ENCODE results near the gene HDAC9. TPM values are rescaled to one million over a fixed set of nuclear protein-coding genes. Genes with fewer than 3 reads are reported as not detected.
A peak's percentile ranks its signal among the peaks of the same experiment; 100 is the strongest.

HDAC9 gene
- total and polyA plus RNA-seq, 7 donors, result 0.38 to 34.2 (median 16.8) TPM

DNA sequence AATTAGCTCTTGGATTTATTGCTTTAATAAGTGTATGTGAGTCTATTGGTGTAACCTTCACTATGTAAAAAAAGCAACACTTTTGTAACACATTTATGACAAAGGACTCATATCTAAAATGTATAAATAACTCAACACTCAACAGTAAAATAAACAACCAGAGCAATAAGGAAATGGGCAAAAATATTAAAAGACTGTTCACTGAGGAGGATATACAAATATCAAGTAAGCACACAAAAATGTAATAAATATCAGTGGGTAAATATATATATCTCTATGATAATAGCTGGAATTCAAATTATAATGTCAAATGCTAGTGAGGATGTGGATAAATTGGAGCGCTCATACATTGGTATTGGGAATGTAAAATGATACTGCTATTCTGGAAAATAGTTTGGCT is 53.0 kb downstream of the HDAC9 start:
- Histone ChIP-seq H3K9me3 (no peaks in the 10 kb centered on the region), H3K4me3 (no peak overlapping the region), H3K27me3 (ENCODE audit: insufficient read depth in 3 of 3, low read length in 2 of 3) (no peaks in the 10 kb centered on the region), H3K4me1 (peaks cover 17% of the 10 kb centered on the region), H3K36me3 (ENCODE audit: insufficient read depth in 1 of 2, low read depth in 1 of 2) (peaks cover 3% of the 10 kb centered on the region in 2 donors), H3K27ac (no peak overlapping the region)
- ATAC-seq, result no peak
- 92 to 99% (median 95%) methylated on average over 1 of the region's 1 CpG for WGBS, 3 donors
- intact Hi-C loops (cut with DNase I), result no loop called here
- no peak for DNase-seq
- TF ChIP-seq, protein P1, sequence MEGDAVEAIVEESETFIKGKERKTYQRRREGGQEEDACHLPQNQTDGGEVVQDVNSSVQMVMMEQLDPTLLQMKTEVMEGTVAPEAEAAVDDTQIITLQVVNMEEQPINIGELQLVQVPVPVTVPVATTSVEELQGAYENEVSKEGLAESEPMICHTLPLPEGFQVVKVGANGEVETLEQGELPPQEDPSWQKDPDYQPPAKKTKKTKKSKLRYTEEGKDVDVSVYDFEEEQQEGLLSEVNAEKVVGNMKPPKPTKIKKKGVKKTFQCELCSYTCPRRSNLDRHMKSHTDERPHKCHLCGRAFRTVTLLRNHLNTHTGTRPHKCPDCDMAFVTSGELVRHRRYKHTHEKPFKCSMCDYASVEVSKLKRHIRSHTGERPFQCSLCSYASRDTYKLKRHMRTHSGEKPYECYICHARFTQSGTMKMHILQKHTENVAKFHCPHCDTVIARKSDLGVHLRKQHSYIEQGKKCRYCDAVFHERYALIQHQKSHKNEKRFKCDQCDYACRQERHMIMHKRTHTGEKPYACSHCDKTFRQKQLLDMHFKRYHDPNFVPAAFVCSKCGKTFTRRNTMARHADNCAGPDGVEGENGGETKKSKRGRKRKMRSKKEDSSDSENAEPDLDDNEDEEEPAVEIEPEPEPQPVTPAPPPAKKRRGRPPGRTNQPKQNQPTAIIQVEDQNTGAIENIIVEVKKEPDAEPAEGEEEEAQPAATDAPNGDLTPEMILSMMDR (IDR thresholded peaks at IDR 0.05), result no peak

GRCh38 chr7:18550574-18550973 is 55.0 kb downstream of the HDAC9 start:
- Histone ChIP-seq H3K9me3 (no peaks in the 10 kb centered on the region), H3K36me3 (ENCODE audit: insufficient read depth in 1 of 2, low read depth in 1 of 2) (peaks cover 0 to under 1% of the 10 kb centered on the region in 2 donors), H3K4me3 (no peak overlapping the region), H3K27ac (no peak overlapping the region), H3K4me1 (peaks cover 27% of the 10 kb centered on the region), H3K27me3 (ENCODE audit: insufficient read depth in 3 of 3, low read length in 2 of 3) (no peaks in the 10 kb centered on the region)
- ATAC-seq, result no peak
- WGBS, 3 donors, result 83 to 97% (median 91%) methylated on average over 1 of the region's 1 CpG
- DNase-seq, result no peak
- TF ChIP-seq, protein P1 (IDR thresholded peaks at IDR 0.05), result no peak
- intact Hi-C loops (cut with DNase I), result no loop called here

- Histone ChIP-seq H3K27me3 (ENCODE audit: insufficient read depth in 3 of 3, low read length in 2 of 3) (no peaks in the 10 kb centered on the region), H3K9me3 (no peaks in the 10 kb centered on the region), H3K36me3 (ENCODE audit: insufficient read depth in 1 of 2, low read depth in 1 of 2) (no peaks in the 10 kb centered on the region), H3K4me1 (peaks cover 42% of the 10 kb centered on the region), H3K27ac (peak overlapping the region; percentile 4), H3K4me3 (peak overlapping the region; percentile 29)
- ATAC-seq (peak in 1 of 4 donors; percentile 26), DNase-seq (no peak)
- WGBS, 3 donors, result 29 to 52% (median 33%) methylated on average over 2 of the region's 2 CpGs
- intact Hi-C loops (cut with DNase I), result no loop called here
- TF ChIP-seq, protein P1 (IDR thresholded peaks at IDR 0.05), result no peak
These were observed 56.9 kb downstream of the HDAC9 start for GRCh38 chr7:18552316-18552916.

DNA sequence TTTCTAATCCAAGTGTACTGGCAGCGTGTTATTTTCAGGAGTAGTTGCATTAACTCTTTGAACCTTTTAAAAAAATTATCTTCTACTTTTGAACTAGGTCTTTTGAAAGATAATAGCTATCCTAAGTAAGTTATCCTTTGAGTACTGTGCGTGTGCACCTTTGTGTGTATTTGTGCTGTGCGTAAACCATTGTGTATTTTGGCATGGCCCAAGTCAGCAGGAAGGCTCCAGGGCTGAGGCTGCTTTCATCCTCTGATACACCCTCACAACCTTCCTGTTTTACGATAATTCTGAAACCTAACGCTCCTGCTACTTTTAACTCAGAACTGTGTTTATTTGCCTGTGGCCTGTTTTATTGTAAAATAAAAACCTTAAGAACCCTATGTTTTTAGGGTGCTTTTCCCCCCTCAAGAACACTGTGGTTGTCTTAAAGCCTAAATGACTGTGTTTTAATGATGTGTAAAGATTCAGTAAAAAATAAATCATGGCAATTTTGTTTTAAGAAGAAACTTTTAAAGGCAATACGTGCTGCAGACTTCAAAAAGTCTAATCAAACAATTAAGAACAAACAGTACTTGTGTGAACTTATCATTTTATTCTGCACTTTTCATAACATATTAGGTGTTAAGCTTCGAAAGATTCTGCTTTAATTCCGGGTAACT is 57.5 kb downstream of the HDAC9 start:
- no peak for DNase-seq
- Histone ChIP-seq H3K9me3 (no peaks in the 10 kb centered on the region), H3K4me3 (peak overlapping the region; percentile 29), H3K4me1 (peaks cover 48% of the 10 kb centered on the region), H3K27me3 (ENCODE audit: insufficient read depth in 3 of 3, low read length in 2 of 3) (no peaks in the 10 kb centered on the region), H3K27ac (peak overlapping the region; percentile 4), H3K36me3 (ENCODE audit: insufficient read depth in 1 of 2, low read depth in 1 of 2) (no peaks in the 10 kb centered on the region)
- peak in 2 of 4 donors; percentile 55 to 67 for ATAC-seq
- TF ChIP-seq, protein P1 (IDR thresholded peaks at IDR 0.05), result no peak
- 50 to 63% (median 59%) methylated on average over 8 of the region's 8 CpGs for WGBS, 3 donors
- intact Hi-C loops (cut with DNase I), result no loop called here
